22Rv1 (cell line): Measurements from ENCODE around the gene NCOA3.
"Not testable (repeated sequence)": the region's sequence is repeated elsewhere in the genome, so short reads cannot be mapped to it uniquely, and the experiment has no call there.

Experiments used
- H3K27ac ChIP-seq: fragments of 450-650 bp; 2 replicates; pipeline ENCODE4 v1.5.1; 2017
- CTCF ChIP-seq: fragments of 450-650 bp; IDR thresholded peaks from 2 replicates; pipeline ENCODE4 v1.5.1; 2017; ENCODE audit warnings: mild to moderate bottlenecking
- ZFX ChIP-seq: fragments of 450-650 bp; IDR thresholded peaks from 2 replicates; pipeline ENCODE4 v1.6.1; 2017; ENCODE audit warnings: antibody characterized with exemption, borderline replicate concordance

NCOA3 gene

GRCh38 chr20:47576516-47577033, 74.9 kb downstream of the NCOA3 start:
- TF ChIP-seq CTCF (no peak), ZFX (no peak)
- peak overlapping the region; percentile 21 for H3K27ac ChIP-seq

GRCh38 chr20:47577314-47577713, 75.6 kb downstream of the NCOA3 start:
- peak overlapping the region; percentile 21 for H3K27ac ChIP-seq
- TF ChIP-seq CTCF = no peak
- TF ChIP-seq ZFX = no peak

GRCh38 chr20:47578543-47578942, 76.9 kb downstream of the NCOA3 start:
- no peak overlapping the region for H3K27ac ChIP-seq
- TF ChIP-seq CTCF = no peak
- no peak for TF ChIP-seq ZFX

- H3K27ac ChIP-seq = not testable (repeated sequence)
Measured at GRCh38 chr20:47580686-47581085, 79.0 kb downstream of the NCOA3 start.

- TF ChIP-seq ZFX (no peak), CTCF (no peak)
- no peak overlapping the region for H3K27ac ChIP-seq
Measured at GRCh38 chr20:47581090-47581489, 79.4 kb downstream of the NCOA3 start.

- TF ChIP-seq ZFX (no peak), CTCF (no peak)
- no peak overlapping the region for H3K27ac ChIP-seq
Measured at GRCh38 chr20:47583551-47583950, 81.9 kb downstream of the NCOA3 start.

- TF ChIP-seq CTCF (no peak), ZFX (no peak)
- H3K27ac ChIP-seq = no peak overlapping the region
Measured at GRCh38 chr20:47585087-47585747, 83.5 kb downstream of the NCOA3 start.
